Measurements from ENCODE around the gene FCER1A.

The FCER1A gene

DNA sequence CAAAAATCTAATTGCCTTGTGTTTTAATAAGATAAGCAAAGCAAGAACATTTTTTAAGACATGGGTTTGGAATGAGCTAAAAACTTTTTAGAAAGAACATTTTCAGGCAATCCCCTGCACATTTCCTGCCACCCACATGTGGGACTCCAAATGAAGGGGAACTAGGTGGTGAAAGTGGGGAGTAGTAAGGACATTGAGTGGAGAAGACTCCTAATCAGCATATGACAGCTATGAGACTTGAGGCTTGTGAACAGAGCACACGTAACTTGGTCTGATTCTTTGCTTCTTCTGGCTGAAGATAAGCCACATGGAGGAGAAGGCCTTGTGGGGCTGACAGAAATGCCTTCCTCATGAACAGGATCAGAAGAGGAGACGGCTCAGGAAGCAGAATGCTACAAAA, 50.3 kb downstream of the FCER1A start:
- DNase-seq (ENCODE audit: low spot score): no peak
